GM18873 (cell line): ENCODE measurements around the gene CSK.

ENCODE experiments used
- ATAC-seq: cut with Tn5 transposase; IDR thresholded peaks from one replicate; pipeline ENCODE4 v1.9.1; 2021; ENCODE audit warnings: mild to moderate bottlenecking, moderate library complexity, moderate number of reproducible peaks; ENCODE audit not compliant: unreplicated experiment, low FRiP score

Gene CSK

GRCh38 chr15:74839526-74840395, 57.9 kb downstream of the CSK start:
- ATAC-seq: no peak

- ATAC-seq: no peak
Measured at GRCh38 chr15:74840851-74841775, 59.2 kb downstream of the CSK start.

- no peak for ATAC-seq
Measured at GRCh38 chr15:74841891-74842373, 60.1 kb downstream of the CSK start.

- peak; percentile 47 for ATAC-seq
Measured at GRCh38 chr15:74842581-74843444, 60.9 kb downstream of the CSK start, which contains the start of gene ULK3. Gene ULK3 (minus strand): TSS chr15:74843156. CDS start chr15:74843105, 51 bp downstream.

- no peak for ATAC-seq
Measured at GRCh38 chr15:74843445-74843828, 61.6 kb downstream of the CSK start.

- no peak for ATAC-seq
Measured at GRCh38 chr15:74843891-74844299, 62.0 kb downstream of the CSK start.

GRCh38 chr15:74844319-74845207, 62.7 kb downstream of the CSK start:
- ATAC-seq: no peak

- ATAC-seq: no peak
Measured at GRCh38 chr15:74845208-74845568, 63.3 kb downstream of the CSK start.

- ATAC-seq: no peak
Measured at GRCh38 chr15:74845581-74845980, 63.7 kb downstream of the CSK start.

- no peak for ATAC-seq
Measured at GRCh38 chr15:74847432-74847831, 65.6 kb downstream of the CSK start.

GRCh38 chr15:74850393-74850792, 68.5 kb downstream of the CSK start:
- no peak for ATAC-seq

GRCh38 chr15:74851960-74852359, 70.1 kb downstream of the CSK start:
- no peak for ATAC-seq
